NCI-H1105 (cell line): Measurements from ENCODE around the gene KDM4B.

Experiments used
- DNase-seq: peaks from one replicate; lab custom pipeline; 2025; lab: John Stamatoyannopoulos, UW

The KDM4B gene

DNA sequence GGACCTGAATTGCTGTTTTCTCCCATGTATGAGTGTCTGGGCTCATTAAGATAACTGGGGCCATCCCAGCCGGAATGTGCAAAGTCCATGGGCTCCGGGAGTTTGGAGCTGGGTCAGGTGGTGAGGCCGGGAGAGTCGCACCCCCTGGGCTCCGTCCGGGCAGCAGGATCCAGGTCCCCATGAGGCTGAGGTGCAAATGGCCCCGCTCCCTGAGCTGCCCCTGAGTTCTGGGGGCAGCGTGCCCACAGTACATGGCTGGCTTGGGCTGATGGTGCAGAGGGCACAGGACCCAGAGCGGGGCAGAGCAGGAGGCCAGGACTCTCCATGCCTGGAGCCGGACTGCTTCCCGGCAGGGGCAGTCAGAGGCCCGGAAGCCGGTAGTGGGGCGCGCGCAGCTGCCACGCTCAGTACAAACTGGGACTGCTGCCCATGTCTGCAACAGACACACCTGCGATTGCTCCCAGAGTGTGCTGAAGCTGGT, 136.0 kb downstream of the KDM4B start:
- no peak for DNase-seq

DNA sequence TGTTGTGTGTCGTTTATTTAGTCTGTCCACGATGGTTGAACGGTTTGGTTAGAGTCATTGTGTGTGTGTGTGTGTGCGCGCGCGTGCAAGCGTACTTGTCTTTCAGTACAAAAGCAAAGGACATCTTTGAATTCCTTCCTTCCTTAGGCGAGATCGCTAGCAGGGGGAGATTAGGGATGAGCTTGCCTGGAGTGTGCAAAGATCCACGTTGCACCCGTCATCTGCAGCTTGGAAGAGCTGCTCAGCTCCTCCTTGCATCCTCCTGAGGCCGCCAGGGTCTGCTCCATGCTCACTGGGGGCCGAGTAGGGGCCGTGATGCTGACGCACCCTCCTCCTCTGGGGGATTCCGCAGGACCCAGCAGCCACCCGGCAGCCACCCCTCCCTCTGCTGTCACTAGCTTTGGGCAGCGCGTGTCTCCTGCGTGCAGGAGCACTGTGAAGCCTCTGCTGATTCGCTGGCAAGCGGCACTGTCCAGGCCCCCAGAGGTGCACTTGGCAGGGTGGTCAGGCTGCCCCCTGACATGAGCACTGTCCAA, 137.3 kb downstream of the KDM4B start:
- no peak for DNase-seq

DNA sequence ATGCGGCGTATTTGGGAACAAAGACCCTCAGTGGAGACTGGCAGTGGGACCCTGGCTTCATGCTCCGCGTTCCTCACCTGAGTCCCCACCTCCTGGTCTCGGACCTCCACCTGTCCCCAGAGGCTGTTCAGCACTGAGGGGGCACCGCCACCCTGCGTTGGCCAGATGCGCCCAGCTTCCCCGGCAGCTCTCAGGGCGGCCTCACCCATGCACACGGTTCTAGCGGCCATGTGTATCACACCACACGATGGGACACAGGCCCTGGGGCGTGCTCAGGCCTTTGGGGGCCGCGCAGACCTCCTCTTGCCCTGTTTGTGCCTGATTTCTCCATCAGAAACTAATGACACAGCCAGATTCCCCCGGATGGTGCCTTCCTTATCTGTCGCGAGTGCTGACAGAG, 138.1 kb downstream of the KDM4B start:
- no peak for DNase-seq

DNA sequence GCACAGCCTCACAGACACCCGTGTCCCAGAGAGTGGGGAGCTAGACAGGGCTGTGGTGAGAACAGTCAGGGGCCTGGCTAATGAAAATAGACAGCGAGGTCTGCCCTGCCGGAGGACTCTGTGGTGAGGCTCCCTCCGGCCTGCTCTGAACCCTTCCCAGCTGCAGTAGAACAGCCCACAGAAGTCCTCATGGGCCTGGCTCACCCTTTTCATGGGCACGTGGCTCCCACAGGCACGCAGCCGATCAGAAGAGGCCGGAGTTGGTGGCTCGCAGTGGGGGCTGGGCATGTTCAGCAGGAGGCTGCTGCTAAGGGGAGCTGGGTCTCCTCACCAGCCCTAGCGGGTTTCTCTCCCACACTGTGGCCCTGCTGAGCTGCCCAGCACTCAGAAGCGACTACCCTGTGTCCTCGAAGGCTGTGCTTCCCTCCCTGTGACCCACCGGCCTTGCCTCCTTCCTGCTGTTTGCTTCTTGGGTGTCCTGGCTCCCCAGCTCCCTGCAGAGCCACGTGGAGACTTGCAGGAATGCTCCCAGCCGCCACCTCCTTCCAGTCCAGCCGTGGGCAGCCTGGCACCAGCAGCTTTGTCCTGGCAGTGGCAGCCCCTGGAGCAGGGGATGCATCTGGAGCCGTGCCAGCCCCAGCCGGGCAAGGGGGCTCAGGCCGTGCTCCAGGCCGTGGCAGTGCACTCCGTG, 138.7 kb downstream of the KDM4B start:
- DNase-seq: no peak

DNA sequence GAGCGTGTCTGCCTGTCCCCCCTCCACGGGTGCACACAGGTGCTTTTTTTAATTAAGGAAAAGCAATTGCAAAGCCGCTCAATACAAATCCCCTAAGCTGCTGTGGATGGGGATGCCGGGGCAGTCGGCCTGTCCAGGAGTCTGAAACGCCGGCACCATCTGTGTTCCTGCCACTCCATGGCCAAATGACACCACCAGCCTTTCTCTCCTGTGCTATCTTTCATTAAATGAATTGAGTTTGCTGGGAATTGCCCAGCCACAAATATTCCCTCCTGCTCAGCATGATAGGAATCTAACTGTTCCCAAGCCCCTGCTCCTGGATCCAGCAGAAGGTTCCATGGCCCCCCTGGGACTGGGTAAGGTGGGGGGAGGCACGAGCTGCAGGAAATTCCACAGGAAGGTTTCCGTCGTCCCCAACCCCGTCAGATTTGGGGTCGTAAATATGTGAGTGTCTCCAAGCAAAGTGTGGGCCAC, 139.2 kb downstream of the KDM4B start:
- DNase-seq: no peak

DNA sequence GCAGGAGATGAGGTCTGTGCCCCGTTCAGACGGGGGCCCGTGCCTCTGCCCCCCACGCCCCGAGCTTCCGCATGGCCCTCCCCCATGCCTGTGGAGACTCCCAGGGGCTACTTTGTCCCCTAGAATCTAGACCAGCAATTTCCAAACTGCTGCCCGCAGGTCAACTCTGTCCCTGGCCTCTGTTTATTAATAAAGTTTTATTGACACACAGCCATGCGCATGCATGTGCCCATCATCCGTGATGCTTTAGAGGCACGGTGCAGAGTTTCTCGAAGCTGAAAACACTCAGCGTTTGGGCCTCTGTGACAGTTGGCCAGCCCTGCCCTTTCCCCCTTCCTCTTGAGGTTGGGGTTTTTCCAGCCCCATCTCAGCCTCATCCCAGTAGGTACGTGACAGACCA, 140.0 kb downstream of the KDM4B start:
- DNase-seq: no peak

DNA sequence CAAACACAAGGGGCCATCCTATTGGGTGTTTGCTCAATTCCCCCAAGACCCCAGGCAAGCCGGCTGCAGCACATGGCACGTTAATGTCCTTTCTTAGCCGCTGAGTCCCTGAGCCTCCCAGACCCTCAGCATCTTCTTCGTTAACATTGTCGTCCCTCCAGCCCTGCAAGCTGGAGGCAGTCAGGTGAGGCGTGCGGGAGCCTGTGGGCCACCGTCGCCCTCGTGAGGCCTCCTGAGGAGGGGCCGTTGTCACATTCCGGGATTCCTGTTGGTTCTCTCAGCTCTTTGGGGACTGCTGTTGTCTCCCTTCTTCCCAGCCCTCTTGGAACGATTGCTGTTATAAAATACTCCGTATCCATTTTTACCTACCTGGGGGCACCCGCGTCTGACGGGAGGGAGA, 140.6 kb downstream of the KDM4B start:
- DNase-seq: no peak

DNA sequence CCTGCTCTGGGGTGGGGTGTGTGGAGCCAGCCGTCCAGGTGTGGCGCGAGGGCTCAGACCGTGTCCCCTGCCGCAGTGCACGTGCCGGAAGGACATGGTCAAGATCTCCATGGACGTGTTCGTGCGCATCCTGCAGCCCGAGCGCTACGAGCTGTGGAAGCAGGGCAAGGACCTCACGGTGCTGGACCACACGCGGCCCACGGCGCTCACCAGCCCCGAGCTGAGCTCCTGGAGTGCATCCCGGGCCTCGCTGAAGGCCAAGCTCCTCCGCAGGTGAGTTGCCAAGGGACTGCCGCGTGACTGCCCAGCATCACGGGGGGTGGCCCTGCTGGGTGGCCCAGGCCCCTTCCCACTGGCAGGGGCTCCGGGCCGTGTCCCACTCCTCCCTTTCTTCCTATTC, 141.6 kb downstream of the KDM4B start:
- DNase-seq: no peak

DNA sequence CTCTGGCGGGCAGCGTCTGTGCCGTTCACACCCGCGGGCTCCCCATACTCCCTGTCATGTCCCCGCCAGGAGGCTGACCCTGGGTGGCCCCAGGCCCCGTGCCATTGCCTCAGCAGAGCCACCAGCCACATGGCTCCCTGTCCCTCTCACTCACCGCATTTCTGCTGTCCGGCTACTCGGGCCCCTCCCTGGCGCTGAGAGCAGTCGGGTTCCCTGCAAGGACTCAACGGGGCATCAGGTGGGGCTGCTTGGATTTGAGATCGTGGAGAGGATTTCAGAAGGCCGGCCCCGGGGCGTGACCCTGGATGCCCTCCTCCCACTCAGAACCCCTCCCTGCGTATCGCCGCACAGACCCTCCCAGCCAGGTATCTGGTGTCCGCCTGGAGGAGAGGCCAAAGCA, 142.1 kb downstream of the KDM4B start:
- no peak for DNase-seq

DNA sequence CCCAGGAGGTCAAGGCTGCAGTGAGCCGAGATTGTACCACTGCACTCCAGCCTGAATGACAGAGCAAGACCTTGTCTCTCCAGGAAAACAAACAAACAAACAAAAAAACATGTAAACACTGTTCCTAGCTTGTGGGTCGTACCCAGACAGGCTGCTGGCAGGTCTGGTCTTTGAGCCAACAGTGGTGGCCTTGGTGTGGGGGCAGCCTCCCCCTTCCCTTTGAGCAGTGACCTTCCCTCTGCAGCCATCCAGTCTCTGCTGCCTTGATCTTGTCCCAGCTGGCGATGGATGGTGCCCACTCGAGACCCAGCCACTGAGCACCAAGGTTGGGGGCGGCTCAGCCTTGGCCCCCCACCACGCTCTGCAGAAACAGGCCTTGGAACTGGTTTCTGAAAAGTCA, 143.3 kb downstream of the KDM4B start:
- no peak for DNase-seq

DNA sequence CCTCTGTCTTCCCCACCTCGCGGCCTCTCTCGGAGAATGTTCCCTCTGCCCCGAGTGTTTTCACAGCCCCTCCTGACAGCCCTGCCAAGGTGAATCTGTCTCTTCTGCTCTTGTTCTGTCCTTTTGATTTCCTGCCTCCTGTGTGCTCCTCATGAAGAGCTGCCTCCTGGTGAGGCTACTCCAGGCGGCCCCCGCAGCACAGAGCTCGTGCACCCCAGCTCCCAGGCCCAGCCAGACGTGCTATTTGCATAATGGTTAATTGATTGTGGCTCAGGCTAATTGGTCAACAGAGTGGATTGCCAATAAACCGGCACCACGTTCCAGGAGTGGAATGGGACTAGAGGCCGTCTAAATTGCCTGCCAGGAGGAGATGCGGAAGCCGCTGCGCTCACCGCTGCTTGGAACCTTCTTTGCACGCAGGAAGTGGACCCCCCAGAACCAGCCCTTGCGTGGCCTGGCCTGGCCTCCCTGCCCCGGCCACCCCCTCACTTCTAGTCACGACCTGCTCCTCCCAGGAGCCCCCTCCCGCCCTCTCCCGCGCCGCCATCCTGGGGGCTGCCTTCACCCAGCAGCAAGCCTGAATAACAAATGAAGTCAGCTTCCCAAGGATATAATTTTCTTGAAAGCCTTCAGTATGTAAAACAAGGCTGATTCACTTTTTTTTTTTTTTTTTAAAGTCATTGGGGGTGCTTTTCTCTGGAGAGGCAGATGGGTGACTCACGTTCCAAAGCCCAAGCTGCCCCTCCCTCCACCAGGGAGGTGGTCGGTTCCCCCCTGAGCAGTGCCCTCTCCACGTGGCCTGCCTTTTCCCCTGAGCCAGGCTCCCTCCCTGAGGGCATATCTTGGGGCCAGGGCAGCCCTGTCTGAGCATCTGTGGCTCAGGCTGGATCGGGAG, 144.0 kb downstream of the KDM4B start:
- DNase-seq: no peak

DNA sequence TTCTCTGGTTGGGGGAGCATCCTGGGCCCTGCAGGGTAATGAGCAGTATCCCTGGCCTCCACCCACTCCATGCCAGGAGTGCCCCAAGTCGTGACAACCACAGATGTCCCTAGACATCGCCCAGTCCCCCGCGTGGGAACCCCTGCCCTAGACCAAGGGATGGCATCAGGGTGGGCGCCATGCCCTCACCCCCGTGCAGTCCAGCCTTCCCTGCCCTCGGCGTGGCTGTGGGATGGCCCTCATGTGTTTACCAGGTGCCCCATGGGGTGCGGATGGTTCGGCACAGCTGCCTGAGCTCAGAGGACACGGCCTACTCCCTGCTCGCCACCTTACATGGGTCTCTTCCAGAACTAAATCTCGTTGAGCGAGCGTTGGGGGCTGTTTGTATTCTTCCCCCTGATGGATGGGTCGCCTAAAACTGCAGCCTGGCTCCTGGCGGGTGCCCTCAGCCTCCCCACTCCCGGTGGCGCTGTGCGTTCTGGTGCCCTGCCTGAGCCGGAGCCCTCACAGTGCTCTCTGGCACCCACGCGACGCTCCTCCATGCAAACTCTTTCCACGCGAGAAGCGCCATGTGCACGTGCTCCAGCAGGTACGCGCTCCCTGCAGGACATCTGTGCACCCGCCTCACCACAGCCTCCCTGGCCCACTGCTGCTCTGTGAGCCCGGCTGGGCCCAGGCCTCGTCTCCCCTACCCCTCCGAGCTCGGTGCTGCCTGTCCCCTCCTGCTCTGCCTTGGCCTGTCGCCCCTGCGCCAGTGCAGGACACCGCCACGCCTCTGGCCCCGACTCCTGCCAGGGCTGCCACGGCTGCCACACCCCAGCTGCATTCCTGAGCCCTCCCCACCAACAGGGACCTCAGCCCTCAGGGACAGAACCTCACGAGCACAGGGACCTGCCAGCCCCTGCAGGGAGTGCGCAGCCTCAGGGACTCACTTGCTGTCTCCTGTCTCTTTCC, 145.0 kb downstream of the KDM4B start:
- no peak for DNase-seq

DNA sequence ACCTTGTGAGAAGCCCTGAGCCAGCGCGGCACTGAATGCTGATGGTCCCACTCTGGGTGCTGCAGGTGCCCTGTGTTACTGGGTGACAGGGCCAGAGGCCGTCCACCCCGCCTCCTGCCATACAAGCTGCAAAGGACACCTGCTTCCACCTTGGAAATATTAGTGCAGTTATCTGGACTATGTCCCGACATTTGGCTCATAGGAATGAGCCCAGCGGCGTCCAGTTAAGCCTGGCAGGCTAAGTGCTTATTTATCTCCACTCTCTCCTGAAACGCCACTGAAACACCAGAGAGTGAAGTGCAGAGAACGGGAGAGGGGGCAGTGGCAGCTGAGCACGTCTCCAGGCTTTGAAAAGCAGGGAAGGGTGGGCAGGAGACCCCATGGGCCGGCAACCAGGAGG, 145.8 kb downstream of the KDM4B start:
- no peak for DNase-seq

DNA sequence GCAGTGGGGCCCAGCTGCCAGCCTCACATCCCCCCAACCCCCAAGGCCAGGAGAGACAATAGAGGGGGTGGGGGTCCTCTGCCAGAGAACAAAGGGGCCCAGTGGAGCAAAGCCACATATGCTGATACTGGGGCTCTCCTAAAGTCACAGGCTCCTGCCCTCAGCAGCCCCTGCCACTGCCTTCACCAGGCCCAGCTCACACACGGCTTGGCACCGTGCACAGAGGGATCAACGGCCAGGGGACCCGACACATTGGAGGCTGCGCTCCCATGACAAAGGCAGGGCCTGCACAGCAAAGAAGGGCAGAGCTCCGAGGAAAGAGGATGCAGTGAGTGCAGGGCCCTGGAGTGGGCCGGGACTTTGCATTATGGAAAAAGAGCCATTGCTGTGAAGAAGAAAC, 146.4 kb downstream of the KDM4B start:
- no peak for DNase-seq

DNA sequence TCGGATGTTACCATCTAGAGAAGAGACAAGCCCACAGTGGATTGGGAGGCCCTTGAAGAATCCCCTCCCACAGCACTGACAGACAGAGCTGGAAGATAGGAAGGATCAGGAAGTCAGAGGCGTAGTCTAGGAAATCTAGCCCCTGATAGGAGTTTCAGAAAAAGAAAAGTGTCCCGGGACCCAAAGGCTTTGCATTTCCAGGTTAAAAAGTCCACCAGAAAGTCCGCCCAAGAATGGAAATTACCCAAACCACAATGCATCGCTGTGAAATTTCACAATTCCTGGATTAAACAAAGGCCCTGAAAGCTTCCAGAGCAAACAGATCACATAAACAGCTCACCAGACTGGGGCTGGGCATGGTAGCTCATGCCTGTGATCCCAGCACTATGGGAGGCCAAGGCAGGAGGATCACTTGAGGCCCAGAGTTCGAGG, 146.9 kb downstream of the KDM4B start:
- no peak for DNase-seq

DNA sequence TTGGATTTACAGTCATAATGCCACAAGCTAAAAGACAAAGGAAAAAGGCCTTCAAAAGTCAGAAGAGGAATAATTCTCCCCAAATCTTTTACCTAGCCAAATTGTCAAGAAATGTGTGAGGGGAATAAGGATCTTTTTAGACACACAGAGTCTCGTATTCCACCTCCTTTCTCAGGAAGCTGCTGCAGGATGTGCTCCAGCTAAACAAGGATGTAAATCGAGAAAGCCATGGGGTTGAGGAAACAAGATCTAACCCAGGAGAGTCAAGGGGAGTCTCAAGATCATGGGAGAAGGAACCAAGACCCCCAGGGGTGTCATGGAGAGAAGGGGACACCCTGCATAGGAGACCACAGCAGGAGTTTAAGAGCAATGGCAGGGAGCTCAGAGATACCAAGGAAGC, 147.4 kb downstream of the KDM4B start:
- DNase-seq: no peak

DNA sequence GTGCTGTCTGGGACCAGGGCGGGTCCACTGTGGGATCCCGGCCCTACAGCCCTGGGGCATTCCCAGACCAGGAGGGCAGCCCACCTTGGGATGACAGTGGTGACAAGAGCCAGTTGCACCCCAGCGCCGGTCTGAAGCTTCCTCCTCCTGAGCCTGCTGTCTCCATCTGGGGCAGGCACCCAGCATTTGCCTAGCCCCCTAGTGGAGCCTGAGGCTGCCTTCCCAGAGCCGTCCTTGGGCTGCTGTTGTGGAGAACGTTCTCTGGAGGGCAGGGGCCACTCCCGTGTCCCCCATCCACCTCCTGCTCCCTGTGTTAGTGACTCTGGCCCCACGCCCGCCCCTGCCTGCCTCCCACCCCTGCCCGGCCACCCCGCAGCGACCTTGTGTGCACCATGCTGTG, 148.5 kb downstream of the KDM4B start:
- DNase-seq: no peak

DNA sequence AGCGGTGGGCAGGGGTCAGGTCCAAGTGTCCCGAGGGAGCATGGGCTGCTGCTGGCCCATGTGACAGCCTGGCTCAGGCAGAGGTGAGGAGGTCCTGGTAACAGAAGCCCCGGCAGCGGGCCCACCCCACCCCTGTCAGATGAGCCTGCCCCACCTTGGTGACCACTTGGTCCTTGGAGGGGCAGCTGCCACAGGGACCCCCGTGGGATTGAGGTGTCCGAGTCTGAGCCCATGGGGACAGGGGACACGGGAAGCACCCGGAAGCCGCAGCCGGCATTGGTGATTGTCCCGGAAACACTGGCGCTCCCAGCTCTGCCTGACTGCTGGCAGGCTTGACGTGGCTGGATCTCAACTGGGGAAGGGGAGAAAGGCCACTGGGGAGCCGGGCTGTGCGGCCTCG, 149.1 kb downstream of the KDM4B start:
- no peak for DNase-seq

DNA sequence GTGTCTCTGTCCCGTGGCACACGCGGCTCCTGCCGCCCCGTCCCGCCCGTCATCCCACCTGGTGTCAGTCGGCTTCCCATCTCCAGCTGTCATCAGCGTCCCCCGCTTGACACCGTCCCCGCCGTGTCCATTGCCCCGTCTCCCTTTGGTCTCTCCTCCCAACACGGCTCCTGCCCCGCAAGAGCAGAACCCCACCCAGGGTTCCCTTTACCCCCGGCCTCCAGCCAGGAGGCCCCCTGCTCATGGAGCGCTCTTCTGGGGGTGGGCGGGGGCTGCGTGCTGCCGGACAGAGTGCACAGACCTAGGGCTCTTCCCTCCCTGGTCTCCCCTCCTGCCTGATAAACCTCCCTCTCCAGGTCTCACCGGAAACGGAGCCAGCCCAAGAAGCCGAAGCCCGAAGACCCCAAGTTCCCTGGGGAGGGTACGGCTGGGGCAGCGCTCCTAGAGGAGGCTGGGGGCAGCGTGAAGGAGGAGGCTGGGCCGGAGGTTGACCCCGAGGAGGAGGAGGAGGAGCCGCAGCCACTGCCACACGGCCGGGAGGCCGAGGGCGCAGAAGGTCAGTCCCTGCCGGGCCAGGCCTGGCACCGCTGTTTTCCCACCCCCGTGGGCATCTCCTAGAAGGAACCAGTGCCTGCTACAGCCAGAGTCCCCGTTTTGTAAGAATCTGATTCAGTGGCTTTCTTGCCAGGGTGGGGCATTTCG, 150.5 kb downstream of the KDM4B start:
- DNase-seq: no peak

DNA sequence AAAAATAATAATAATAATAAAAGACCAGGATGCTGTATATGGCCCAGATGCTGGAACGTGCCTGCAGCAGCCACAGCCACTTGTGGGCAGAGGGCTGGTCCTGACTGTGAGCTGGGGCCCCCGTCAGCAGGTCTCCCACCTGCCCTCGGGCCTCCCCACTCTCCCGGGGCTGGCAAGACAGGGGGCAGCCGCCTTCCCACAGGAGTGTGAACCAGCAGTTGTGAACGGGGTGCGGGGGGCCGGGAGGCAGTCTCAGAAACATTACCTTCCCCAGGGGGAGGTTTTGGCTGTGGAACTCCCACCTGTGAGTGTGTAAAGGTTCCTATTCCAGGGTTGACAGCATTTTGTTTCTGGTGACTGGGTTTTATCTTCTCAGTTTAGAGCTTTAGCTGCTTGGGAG, 151.4 kb downstream of the KDM4B start:
- DNase-seq: no peak

DNA sequence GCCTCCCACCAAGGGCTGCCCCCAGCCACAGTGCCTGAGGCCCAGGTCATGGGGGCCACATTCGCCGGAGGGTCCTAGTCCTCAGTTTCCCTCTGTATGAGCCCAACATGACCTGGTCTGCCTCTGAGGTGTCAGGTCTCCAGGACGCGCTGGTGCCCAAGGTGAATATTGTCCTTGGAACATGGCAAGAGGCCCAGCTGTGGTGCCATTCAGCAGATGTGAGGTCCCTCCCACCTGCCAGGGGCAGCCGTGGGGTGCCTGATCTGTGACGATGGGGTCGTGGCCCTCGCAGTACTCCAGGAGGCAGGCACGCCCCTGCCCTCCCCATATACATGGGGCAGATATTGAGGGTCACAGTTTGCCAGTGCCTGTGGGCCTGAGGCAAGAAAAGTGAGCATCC, 151.9 kb downstream of the KDM4B start:
- DNase-seq: no peak
